Nephron (organoid): ENCODE measurements around the gene RALGDS.
A peak's percentile ranks its signal among the peaks of the same experiment; 100 is the strongest.
"Not testable (repeated sequence)": the region's sequence is repeated elsewhere in the genome, so short reads cannot be mapped to it uniquely, and the experiment has no call there.

Experiments
- H3K27ac Mint-ChIP-seq, 3 experiments: 2 replicates each; pipeline ENCODE4 v1.8.0; 2020; ENCODE audit warnings: mixed read lengths in 3 of 3, mild to moderate bottlenecking in 2 of 3, moderate library complexity in 1 of 3
- H3K27me3 Mint-ChIP-seq: 2 replicates; pipeline ENCODE4 v1.8.0; 2021; ENCODE audit warnings: low read depth, mild to moderate bottlenecking, moderate library complexity, mixed read lengths
- H3K36me3 Mint-ChIP-seq: 2 replicates; pipeline ENCODE4 v1.8.0; 2020; ENCODE audit warnings: low read depth, mixed read lengths
- H3K4me1 Mint-ChIP-seq: 2 replicates; pipeline ENCODE4 v1.8.0; 2020; ENCODE audit warnings: mixed read lengths
- H3K4me3 Mint-ChIP-seq, 3 experiments: 2 replicates each; pipeline ENCODE4 v1.8.0; 2020; ENCODE audit warnings: mild to moderate bottlenecking in 3 of 3, mixed read lengths in 3 of 3, moderate library complexity in 2 of 3
- H3K9me3 Mint-ChIP-seq: 2 replicates; pipeline ENCODE4 v1.8.0; 2020; ENCODE audit warnings: mixed read lengths
- CTCF ChIP-seq, 3 experiments: fragments of 200-600 bp; sonication (generic); IDR thresholded peaks; one replicate each; pipeline ENCODE4 v1.5.0; 2021; ENCODE audit warnings: antibody characterized with exemption in 3 of 3; ENCODE audit not compliant: unreplicated experiment in 3 of 3

The RALGDS gene

GRCh38 chr9:133087429-133088145 is 33.5 kb downstream of the RALGDS start:
- no peaks in the 10 kb centered on the region for H3K9me3 Mint-ChIP-seq
- peaks cover 8% of the 10 kb centered on the region for H3K36me3 Mint-ChIP-seq

GRCh38 chr9:133086894-133087293 is 34.1 kb downstream of the RALGDS start:
- H3K4me1 Mint-ChIP-seq = no peaks in the 10 kb centered on the region

More at GRCh38 chr9:133087429-133088145, 33.5 kb downstream of the RALGDS start:
- Mint-ChIP-seq H3K27me3 (no peaks in the 10 kb centered on the region), H3K4me1 (no peaks in the 10 kb centered on the region), H3K27ac (no peak overlapping the region), H3K4me3 (no peak overlapping the region)
- no peak for TF ChIP-seq CTCF (IDR thresholded peaks at IDR 0.05; ENCODE audit: unreplicated experiment in 3 of 3)

GRCh38 chr9:133086212-133086860 is 34.7 kb downstream of the RALGDS start:
- H3K27me3 Mint-ChIP-seq, H3K9me3 Mint-ChIP-seq, H3K4me1 Mint-ChIP-seq, H3K4me3 Mint-ChIP-seq, H3K27ac Mint-ChIP-seq, H3K36me3 Mint-ChIP-seq: not testable (repeated sequence)

More at GRCh38 chr9:133086894-133087293, 34.1 kb downstream of the RALGDS start:
- no peak for TF ChIP-seq CTCF (IDR thresholded peaks at IDR 0.05; ENCODE audit: unreplicated experiment in 3 of 3)
- Mint-ChIP-seq H3K36me3 (peaks cover 4% of the 10 kb centered on the region), H3K4me3 (no peak overlapping the region), H3K9me3 (no peaks in the 10 kb centered on the region), H3K27ac (no peak overlapping the region), H3K27me3 (no peaks in the 10 kb centered on the region)

- H3K4me3 Mint-ChIP-seq, H3K27me3 Mint-ChIP-seq, H3K36me3 Mint-ChIP-seq, H3K4me1 Mint-ChIP-seq, H3K27ac Mint-ChIP-seq, H3K9me3 Mint-ChIP-seq: not testable (repeated sequence)
Observed at GRCh38 chr9:133083688-133084087, 37.4 kb downstream of the RALGDS start.

GRCh38 chr9:133081957-133082644 is 38.9 kb downstream of the RALGDS start:
- H3K27me3 Mint-ChIP-seq = peaks cover 12% of the 10 kb centered on the region
- H3K27ac Mint-ChIP-seq, H3K4me3 Mint-ChIP-seq, H3K36me3 Mint-ChIP-seq, H3K9me3 Mint-ChIP-seq: not testable (repeated sequence)
- peaks cover 16% of the 10 kb centered on the region for H3K4me1 Mint-ChIP-seq

- Mint-ChIP-seq H3K27me3 (peaks cover 12% of the 10 kb centered on the region), H3K4me1 (peaks cover 26% of the 10 kb centered on the region)
- H3K36me3 Mint-ChIP-seq, H3K27ac Mint-ChIP-seq, H3K9me3 Mint-ChIP-seq, H3K4me3 Mint-ChIP-seq: not testable (repeated sequence)
Observed at GRCh38 chr9:133080786-133081779, 40.0 kb downstream of the RALGDS start.

- peak overlapping the region in 2 of 3 experiments; percentile 5 to 12 for H3K27ac Mint-ChIP-seq
- H3K9me3 Mint-ChIP-seq = no peaks in the 10 kb centered on the region
- no peak for TF ChIP-seq CTCF (IDR thresholded peaks at IDR 0.05; ENCODE audit: unreplicated experiment in 3 of 3)
- no peaks in the 10 kb centered on the region for H3K36me3 Mint-ChIP-seq
- peaks cover 34% of the 10 kb centered on the region for H3K4me1 Mint-ChIP-seq
- no peak overlapping the region for H3K4me3 Mint-ChIP-seq
- peaks cover 12% of the 10 kb centered on the region for H3K27me3 Mint-ChIP-seq
Observed at GRCh38 chr9:133080161-133080560, 40.9 kb downstream of the RALGDS start.
